Activated CD4-positive, alpha-beta memory T cell treated with anti-CD3 and anti-CD28 coated beads for 36 hours (primary cell): Measurements from ENCODE around the gene JMJD4. TPM values are rescaled to one million over a fixed set of nuclear protein-coding genes. Genes with fewer than 3 reads are reported as not detected.

ENCODE experiments used
- CTCF ChIA-PET: fragments of 350-600 bp; sonication (Branson Sonifier 250); formaldehyde crosslinking; loops from one replicate; lab custom pipeline; 2021; ENCODE audit warnings: antibody characterized with exemption, inconsistent platforms; lab: Charles Lee
- POLR2A ChIA-PET: fragments of 350-600 bp; sonication (Branson Sonifier 250); formaldehyde crosslinking; loops from one replicate; lab custom pipeline; 2021; ENCODE audit warnings: antibody characterized with exemption; lab: Charles Lee
- DNase-seq: peaks from one replicate; pipeline ENCODE4 v3.0.0-alpha.2; 2020
- H3K27ac Mint-ChIP-seq: one replicate; pipeline ENCODE4 v1.8.0; 2021; ENCODE audit warnings: mixed read lengths
- H3K27me3 Mint-ChIP-seq: one replicate; pipeline ENCODE4 v1.8.0; 2021; ENCODE audit warnings: mixed read lengths
- H3K36me3 Mint-ChIP-seq: one replicate; pipeline ENCODE4 v1.8.0; 2021; ENCODE audit warnings: mixed read lengths
- H3K4me1 Mint-ChIP-seq: one replicate; pipeline ENCODE4 v1.8.0; 2021; ENCODE audit warnings: low read depth, mixed read lengths
- H3K4me3 Mint-ChIP-seq: one replicate; pipeline ENCODE4 v1.8.0; 2021; ENCODE audit warnings: mild to moderate bottlenecking, mixed read lengths
- H3K9me3 Mint-ChIP-seq: one replicate; pipeline ENCODE4 v1.8.0; 2021; ENCODE audit warnings: mixed read lengths
- intact Hi-C: fragments of 100-400 bp; cut with micrococcal nuclease; formaldehyde crosslinking; loops from one replicate; pipeline ENCODE4 v1.15.1; 2023
- total RNA-seq, 2 experiments: library from RNA; stranded (reverse); gene quantifications; one replicate each; pipeline ENCODE4 v1.2.3, GENCODE V29; 2021

The JMJD4 gene
- total RNA-seq, 2 experiments from 2014 or later, result 15.2 to 16.1 TPM

GRCh38 chr1:227774821-227775661 is 39.9 kb upstream of the JMJD4 start:
- Mint-ChIP-seq H3K4me1 (peaks cover 15% of the 10 kb centered on the region), H3K27ac (no peak overlapping the region), H3K4me3 (no peak overlapping the region), H3K27me3 (no peaks in the 10 kb centered on the region), H3K9me3 (no peaks in the 10 kb centered on the region), H3K36me3 (peaks cover 7% of the 10 kb centered on the region)
- POLR2A ChIA-PET, result interaction anchor here (0.6 kb wide), 1 partner anchor 12 kb away, joined by 3 read pairs; no protein-coding TSS in a partner anchor
- intact Hi-C loops, result no loop called here
- CTCF ChIA-PET, result interaction anchor here (0.6 kb wide), 1 partner anchor 441 kb away, joined by 3 read pairs; no protein-coding TSS in a partner anchor
- no peak for DNase-seq

GRCh38 chr1:227774051-227774731 is 39.1 kb upstream of the JMJD4 start:
- peaks cover 7% of the 10 kb centered on the region for H3K36me3 Mint-ChIP-seq
- no peaks in the 10 kb centered on the region for H3K27me3 Mint-ChIP-seq
- intact Hi-C loops, result no loop called here
- peaks cover 15% of the 10 kb centered on the region for H3K4me1 Mint-ChIP-seq
- DNase-seq, result peak; percentile 44
- POLR2A ChIA-PET, result interaction anchor here (0.6 kb wide), 1 partner anchor 11 kb away, joined by 3 read pairs; no protein-coding TSS in a partner anchor
- H3K9me3 Mint-ChIP-seq, result no peaks in the 10 kb centered on the region
- H3K27ac Mint-ChIP-seq, result no peak overlapping the region
- no peak overlapping the region for H3K4me3 Mint-ChIP-seq
- CTCF ChIA-PET, result interaction anchor here (1.5 kb wide), 1 partner anchor 12 kb away, joined by 4 read pairs; no protein-coding TSS in a partner anchor

GRCh38 chr1:227773558-227773957 is 38.5 kb upstream of the JMJD4 start:
- intact Hi-C loops, result no loop called here
- no peaks in the 10 kb centered on the region for H3K9me3 Mint-ChIP-seq
- H3K36me3 Mint-ChIP-seq, result peaks cover 12% of the 10 kb centered on the region
- POLR2A ChIA-PET, result no interaction called here
- no peak for DNase-seq
- H3K27ac Mint-ChIP-seq, result no peak overlapping the region
- peaks cover 15% of the 10 kb centered on the region for H3K4me1 Mint-ChIP-seq
- no peaks in the 10 kb centered on the region for H3K27me3 Mint-ChIP-seq
- CTCF ChIA-PET, result interaction anchor here (1.5 kb wide), 1 partner anchor 12 kb away, joined by 4 read pairs; no protein-coding TSS in a partner anchor
- H3K4me3 Mint-ChIP-seq, result no peak overlapping the region

- no peak for DNase-seq
- peaks cover 25% of the 10 kb centered on the region for H3K4me1 Mint-ChIP-seq
- H3K4me3 Mint-ChIP-seq, result no peak overlapping the region
- H3K27ac Mint-ChIP-seq, result no peak overlapping the region
- CTCF ChIA-PET, result no interaction called here
- intact Hi-C loops, result no loop called here
- POLR2A ChIA-PET, result no interaction called here
- H3K36me3 Mint-ChIP-seq, result peaks cover 26% of the 10 kb centered on the region
- H3K9me3 Mint-ChIP-seq, result no peaks in the 10 kb centered on the region
- no peaks in the 10 kb centered on the region for H3K27me3 Mint-ChIP-seq
Observed at GRCh38 chr1:227771771-227772170, 36.7 kb upstream of the JMJD4 start.

- intact Hi-C loops, result no loop called here
- peaks cover 29% of the 10 kb centered on the region for H3K36me3 Mint-ChIP-seq
- H3K9me3 Mint-ChIP-seq, result no peaks in the 10 kb centered on the region
- CTCF ChIA-PET, result no interaction called here
- POLR2A ChIA-PET, result no interaction called here
- H3K27ac Mint-ChIP-seq, result no peak overlapping the region
- no peak for DNase-seq
- no peaks in the 10 kb centered on the region for H3K27me3 Mint-ChIP-seq
- H3K4me3 Mint-ChIP-seq, result no peak overlapping the region
- H3K4me1 Mint-ChIP-seq, result peaks cover 29% of the 10 kb centered on the region
Observed at GRCh38 chr1:227771326-227771725, 36.2 kb upstream of the JMJD4 start.

GRCh38 chr1:227770812-227771211 is 35.7 kb upstream of the JMJD4 start:
- Mint-ChIP-seq H3K36me3 (peaks cover 29% of the 10 kb centered on the region), H3K4me3 (no peak overlapping the region), H3K4me1 (peaks cover 34% of the 10 kb centered on the region), H3K27me3 (no peaks in the 10 kb centered on the region), H3K27ac (no peak overlapping the region), H3K9me3 (no peaks in the 10 kb centered on the region)
- POLR2A ChIA-PET, result no interaction called here
- no peak for DNase-seq
- CTCF ChIA-PET, result no interaction called here
- intact Hi-C loops, result no loop called here

- Mint-ChIP-seq H3K27me3 (no peaks in the 10 kb centered on the region), H3K4me3 (no peak overlapping the region), H3K27ac (no peak overlapping the region), H3K36me3 (peaks cover 29% of the 10 kb centered on the region), H3K4me1 (peaks cover 42% of the 10 kb centered on the region), H3K9me3 (no peaks in the 10 kb centered on the region)
- CTCF ChIA-PET, result no interaction called here
- intact Hi-C loops, result loop anchor here (10.0 kb wide), 3 partner anchors 115 to 285 kb away; partner anchors contain the start of gene ZNF678
- POLR2A ChIA-PET, result no interaction called here
- no peak for DNase-seq
Observed at GRCh38 chr1:227769936-227770494, 34.9 kb upstream of the JMJD4 start.

- no peaks in the 10 kb centered on the region for H3K9me3 Mint-ChIP-seq
- POLR2A ChIA-PET, result no interaction called here
- H3K4me3 Mint-ChIP-seq, result no peak overlapping the region
- intact Hi-C loops, result loop anchor here (10.0 kb wide), 3 partner anchors 116 to 284 kb away; partner anchors contain the start of gene ZNF678
- peaks cover 30% of the 10 kb centered on the region for H3K36me3 Mint-ChIP-seq
- no peaks in the 10 kb centered on the region for H3K27me3 Mint-ChIP-seq
- no peak overlapping the region for H3K27ac Mint-ChIP-seq
- no peak for DNase-seq
- CTCF ChIA-PET, result interaction anchor here (1.2 kb wide), 1 partner anchor 40 kb away, joined by 3 read pairs; no protein-coding TSS in a partner anchor
- peaks cover 45% of the 10 kb centered on the region for H3K4me1 Mint-ChIP-seq
Observed at GRCh38 chr1:227769047-227769935, 34.2 kb upstream of the JMJD4 start.

- Mint-ChIP-seq H3K27ac (no peak overlapping the region), H3K4me3 (no peak overlapping the region)
Observed at GRCh38 chr1:227768640-227769039, 33.5 kb upstream of the JMJD4 start.

GRCh38 chr1:227768125-227768439 is 33.0 kb upstream of the JMJD4 start:
- ChIA-PET POLR2A (no interaction called here), CTCF (interaction anchor here (1.2 kb wide), 2 partner anchors 10 to 38 kb away, joined by 3 read pairs; no protein-coding TSS in a partner anchor)
- intact Hi-C loops, result loop anchor here (10.0 kb wide), 3 partner anchors 117 to 283 kb away; partner anchors contain the start of gene ZNF678
- Mint-ChIP-seq H3K4me3 (no peak overlapping the region), H3K27ac (no peak overlapping the region), H3K27me3 (no peaks in the 10 kb centered on the region), H3K36me3 (peaks cover 30% of the 10 kb centered on the region), H3K9me3 (no peaks in the 10 kb centered on the region), H3K4me1 (peaks cover 45% of the 10 kb centered on the region)
- no peak for DNase-seq

More at GRCh38 chr1:227768640-227769039, 33.5 kb upstream of the JMJD4 start:
- H3K27me3 Mint-ChIP-seq, result no peaks in the 10 kb centered on the region
- ChIA-PET CTCF (interaction anchor here (1.2 kb wide), 2 partner anchors 11 to 39 kb away, joined by 3 read pairs; no protein-coding TSS in a partner anchor), POLR2A (no interaction called here)
- peaks cover 45% of the 10 kb centered on the region for H3K4me1 Mint-ChIP-seq
- intact Hi-C loops, result loop anchor here (10.0 kb wide), 3 partner anchors 116 to 284 kb away; partner anchors contain the start of gene ZNF678
- DNase-seq, result no peak
- no peaks in the 10 kb centered on the region for H3K9me3 Mint-ChIP-seq
- H3K36me3 Mint-ChIP-seq, result peaks cover 30% of the 10 kb centered on the region
